GM12878 (cell line): ENCODE measurements around the gene TCIRG1. TPM values are rescaled to one million over a fixed set of nuclear protein-coding genes. Genes with fewer than 3 reads are reported as not detected.

Experiments
- ATAC-seq: fragments of 200-7000 bp; cut with Tn5 transposase; 3 replicates; pipeline ENCODE4 v1.9.1; 2020; ENCODE audit warnings: mild to moderate bottlenecking, moderate library complexity
- BruUV-seq: library from RNA; stranded (reverse); fragments of 400-500 nt; replicated peaks from 2 replicates; lab custom pipeline; 2021; lab: Mats Ljungman, UMichigan
- CTCF ChIA-PET: fragments of 300-600 bp; sonication (Branson Sonifier 250); formaldehyde crosslinking; extraction: SDS; loops from one replicate; lab custom pipeline; 2021; ENCODE audit warnings: inconsistent platforms; lab: Yijun Ruan, JAX
- POLR2A ChIA-PET: fragments of 350-600 bp; formaldehyde crosslinking; extraction: SDS; loops from one replicate; lab custom pipeline; 2021; ENCODE audit warnings: inconsistent platforms; lab: Charles Lee
- RAD21 ChIA-PET: fragments of 300-600 bp; sonication (Branson Sonifier 250); formaldehyde crosslinking; loops from one replicate; lab custom pipeline; 2023; ENCODE audit warnings: antibody characterized with exemption; ENCODE audit not compliant: unreplicated experiment; lab: Charles Lee
- SMC1A ChIA-PET: fragments of 300-600 bp; sonication (Branson Sonifier 250); formaldehyde crosslinking; loops from one replicate; lab custom pipeline; 2023; ENCODE audit not compliant: unreplicated experiment, uncharacterized antibody; lab: Charles Lee
- DNase-seq: peaks from one replicate; pipeline ENCODE4 v3.0.0-alpha.2; 2011; ENCODE audit warnings: low read depth, low spot score
- FAIRE-seq: peaks from 3 replicates; lab custom pipeline; 2011; peaks lifted over from hg19 to GRCh38; lab: Jason Lieb, UNC
- H2AFZ ChIP-seq: 2 replicates; pipeline ENCODE4 v1.6.0; 2011; ENCODE audit warnings: low read depth, low read length, control low read depth; ENCODE audit not compliant: control insufficient read depth
- H3K27ac ChIP-seq: 2 replicates; pipeline ENCODE4 v1.5.1; 2011; ENCODE audit warnings: control low read depth; ENCODE audit not compliant: control insufficient read depth, insufficient read depth
- H3K27me3 ChIP-seq, 2 experiments: replicated peaks in 1 of 2; 2 replicates each; pipeline versions ENCODE4 v1.6.0 to v1.6.1; 2011; ENCODE audit warnings: low read length in 1 of 2; ENCODE audit not compliant: control insufficient read depth in 2 of 2, insufficient read depth in 2 of 2
- H3K36me3 ChIP-seq, 2 experiments: 2 replicates each; pipeline ENCODE4 v1.5.1; 2011; ENCODE audit warnings: low read length in 1 of 2; ENCODE audit not compliant: control insufficient read depth in 2 of 2, insufficient read depth in 2 of 2
- H3K4me1 ChIP-seq: 2 replicates; pipeline ENCODE4 v1.6.1; 2011; ENCODE audit warnings: mild to moderate bottlenecking, low read length, moderate library complexity, mixed read lengths; ENCODE audit not compliant: control insufficient read depth, insufficient read depth
- H3K4me2 ChIP-seq: 2 replicates; pipeline ENCODE4 v1.6.0; 2011; ENCODE audit warnings: control low read depth; ENCODE audit not compliant: control insufficient read depth, insufficient read depth
- H3K4me3 ChIP-seq: fragments of 200-600 bp; sonication (generic); 2 replicates; pipeline ENCODE4 v1.5.1; 2016
- H3K79me2 ChIP-seq: 2 replicates; pipeline ENCODE4 v1.6.0; 2011; ENCODE audit warnings: low read length; ENCODE audit not compliant: control insufficient read depth, insufficient read depth
- H3K9ac ChIP-seq: 2 replicates; pipeline ENCODE4 v1.8.0; 2011; ENCODE audit warnings: low read length, control low read depth, mixed read lengths; ENCODE audit not compliant: control insufficient read depth, insufficient read depth
- H3K9me3 ChIP-seq: replicated peaks from 3 replicates; pipeline ENCODE4 v1.5.1; 2011; ENCODE audit warnings: mild to moderate bottlenecking, low read length; ENCODE audit not compliant: control insufficient read depth, insufficient read depth
- H4K20me1 ChIP-seq: 2 replicates; pipeline ENCODE4 v1.6.0; 2011; ENCODE audit not compliant: control insufficient read depth, insufficient read depth
- CREB1 ChIP-seq: IDR thresholded peaks from 2 replicates; pipeline ENCODE4 v1.6.1; 2012; ENCODE audit warnings: low read depth, mild to moderate bottlenecking, inconsistent platforms
- FOXM1 ChIP-seq: IDR thresholded peaks from 2 replicates; pipeline ENCODE4 v1.6.1; 2012; ENCODE audit warnings: low read depth, mild to moderate bottlenecking, inconsistent platforms, low read length, moderate library complexity
- HCFC1 ChIP-seq: fragments of 150-350 bp; IDR thresholded peaks from 2 replicates; pipeline ENCODE4 v1.6.1; 2014; ENCODE audit warnings: low read length
- HDAC2 ChIP-seq: fragments of 200-600 bp; sonication (generic); IDR thresholded peaks from 2 replicates; pipeline ENCODE4 v1.6.1; 2017
- IRF3 ChIP-seq: fragments of 450-650 bp; IDR thresholded peaks from 2 replicates; pipeline ENCODE4 v1.6.1; 2014; ENCODE audit warnings: mild to moderate bottlenecking
- NFYA ChIP-seq: IDR thresholded peaks from 2 replicates; pipeline ENCODE4 v1.6.1; 2011; ENCODE audit warnings: low read depth, mild to moderate bottlenecking, low read length, improper control_type of control experiment, borderline replicate concordance
- NKRF ChIP-seq: fragments of 450-650 bp; conservative IDR thresholded peaks from 2 replicates; pipeline ENCODE4 v1.6.1; 2017; ENCODE audit warnings: mild to moderate bottlenecking, moderate library complexity
- SREBF1 ChIP-seq: IDR thresholded peaks from 2 replicates; pipeline ENCODE4 v1.6.1; 2012; ENCODE audit warnings: mild to moderate bottlenecking, low read length
- YY1 ChIP-seq: IDR thresholded peaks from 2 replicates; pipeline ENCODE4 v1.6.1; 2011; ENCODE audit warnings: low read depth, mild to moderate bottlenecking, low read length
- ZNF274 ChIP-seq: IDR thresholded peaks from one replicate; pipeline ENCODE4 v1.8.0; 2011; ENCODE audit not compliant: insufficient read length, insufficient read depth
- WGBS: methylation state at CpG from one replicate; pipeline ENCODE4 v1.1.6; 2016; ENCODE audit warnings: low lambda C conversion rate; ENCODE audit not compliant: insufficient replicate concordance, insufficient coverage; ENCODE audit errors: missing lambda C conversion rate; 5-methylcytosine and 5-hydroxymethylcytosine counted together
- in situ Hi-C: fragments of 300-500 bp; cut with MboI; formaldehyde crosslinking; loops from 9 replicates; pipeline ENCODE4 v1.14.3; 2018; ENCODE audit warnings: mixed read lengths
- intact Hi-C: fragments of 100-400 bp; cut with micrococcal nuclease; formaldehyde crosslinking; loops from one replicate; pipeline ENCODE4 v1.14.2; 2022; ENCODE audit not compliant: unreplicated experiment
- polyA plus RNA-seq, 11 experiments: library from polyadenylated mRNA; depleted of rRNA in 4 of 11; unstranded in 6 of 11; stranded (reverse) in 5 of 11; fragments of >200 nt; fragmentation: Nextera tagmentation in 4 of 11; fragmentation: Illumina TruSeq in 1 of 11; extraction: Ambion mirVana in 4 of 11; extraction: Trizol in 1 of 11; gene quantifications; 1 replicate in 1 of 11; 2 replicates in 10 of 11; pipeline versions ENCODE4 v1.2.1 to v1.2.3, GENCODE V29; 2011 to 2016; ENCODE audit warnings: inconsistent platforms in 2 of 11, missing spikeins in 2 of 11, low read depth in 1 of 11
- total RNA-seq, 4 experiments: library from RNA; depleted of rRNA in 3 of 4; stranded (reverse); fragments of >200 nt in 3 of 4; fragmentation: Illumina TruSeq in 1 of 4; extraction: Trizol in 1 of 4; gene quantifications; 2 replicates each; pipeline versions ENCODE4 v1.2.1 to v1.2.3, GENCODE V29; 2013 to 2021
- TF ChIP-seq, protein P1 (sequence below): fragments of 450-650 bp; IDR thresholded peaks from 2 replicates; pipeline ENCODE4 v1.6.1; 2018; ENCODE audit warnings: borderline replicate concordance, mild to moderate bottlenecking; ENCODE audit not compliant: partially characterized antibody
- TF ChIP-seq, protein P2 (sequence below): IDR thresholded peaks from 2 replicates; pipeline ENCODE4 v1.6.1; 2012; ENCODE audit warnings: mild to moderate bottlenecking, low read depth, low read length

The TCIRG1 gene
- total and polyA plus RNA-seq, 10 of the 15 experiments (the other 5 are each of a cell fraction or from before 2014, with no cell fraction given), result 0.76 to 218 (median 87.4) TPM

GRCh38 chr11:68043349-68044144, 4.7 kb downstream of the TCIRG1 start:
- Histone ChIP-seq H4K20me1 (no peaks in the 10 kb centered on the region; the same call in 1 of the 2 replicates), H3K36me3 (peaks cover 5 to 28% of the 10 kb centered on the region in 2 experiments; a peak in 3 of 4 replicates), H3K4me1 (peaks cover 7% of the 10 kb centered on the region), H3K27me3 (no peaks in the 10 kb centered on the region), H3K9ac (no peak overlapping the region), H3K27ac (no peak overlapping the region), H2AFZ (no peak overlapping the region), H3K4me2 (no peak overlapping the region), H3K9me3 (no peaks in the 10 kb centered on the region), H3K79me2 (peaks cover 43% of the 10 kb centered on the region), H3K4me3 (no peak overlapping the region)
- ChIA-PET CTCF (no interaction called here), SMC1A (no interaction called here), RAD21 (no interaction called here), POLR2A (no interaction called here)
- WGBS, result 95% methylated on average over 34 of the region's 36 CpGs
- in situ Hi-C loops (no loop called here), intact Hi-C loops (no loop called here)
- no TSS peak for BruUV-seq
- FAIRE-seq (no peak), ATAC-seq (no peak), DNase-seq (no peak)
- TF ChIP-seq NKRF (no peak), SREBF1 (no peak), ZNF274 (no peak), CREB1 (no peak), NFYA (no peak), YY1 (no peak), FOXM1 (no peak), IRF3 (no peak), HDAC2 (no peak), HCFC1 (no peak)
- TF ChIP-seq, protein P1, sequence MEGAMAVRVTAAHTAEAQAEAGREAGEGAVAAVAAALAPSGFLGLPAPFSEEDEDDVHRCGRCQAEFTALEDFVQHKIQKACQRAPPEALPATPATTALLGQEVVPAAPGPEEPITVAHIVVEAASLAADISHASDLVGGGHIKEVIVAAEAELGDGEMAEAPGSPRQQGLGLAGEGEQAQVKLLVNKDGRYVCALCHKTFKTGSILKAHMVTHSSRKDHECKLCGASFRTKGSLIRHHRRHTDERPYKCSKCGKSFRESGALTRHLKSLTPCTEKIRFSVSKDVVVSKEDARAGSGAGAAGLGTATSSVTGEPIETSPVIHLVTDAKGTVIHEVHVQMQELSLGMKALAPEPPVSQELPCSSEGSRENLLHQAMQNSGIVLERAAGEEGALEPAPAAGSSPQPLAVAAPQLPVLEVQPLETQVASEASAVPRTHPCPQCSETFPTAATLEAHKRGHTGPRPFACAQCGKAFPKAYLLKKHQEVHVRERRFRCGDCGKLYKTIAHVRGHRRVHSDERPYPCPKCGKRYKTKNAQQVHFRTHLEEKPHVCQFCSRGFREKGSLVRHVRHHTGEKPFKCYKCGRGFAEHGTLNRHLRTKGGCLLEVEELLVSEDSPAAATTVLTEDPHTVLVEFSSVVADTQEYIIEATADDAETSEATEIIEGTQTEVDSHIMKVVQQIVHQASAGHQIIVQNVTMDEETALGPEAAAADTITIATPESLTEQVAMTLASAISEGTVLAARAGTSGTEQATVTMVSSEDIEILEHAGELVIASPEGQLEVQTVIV, result no peak
- TF ChIP-seq, protein P2, sequence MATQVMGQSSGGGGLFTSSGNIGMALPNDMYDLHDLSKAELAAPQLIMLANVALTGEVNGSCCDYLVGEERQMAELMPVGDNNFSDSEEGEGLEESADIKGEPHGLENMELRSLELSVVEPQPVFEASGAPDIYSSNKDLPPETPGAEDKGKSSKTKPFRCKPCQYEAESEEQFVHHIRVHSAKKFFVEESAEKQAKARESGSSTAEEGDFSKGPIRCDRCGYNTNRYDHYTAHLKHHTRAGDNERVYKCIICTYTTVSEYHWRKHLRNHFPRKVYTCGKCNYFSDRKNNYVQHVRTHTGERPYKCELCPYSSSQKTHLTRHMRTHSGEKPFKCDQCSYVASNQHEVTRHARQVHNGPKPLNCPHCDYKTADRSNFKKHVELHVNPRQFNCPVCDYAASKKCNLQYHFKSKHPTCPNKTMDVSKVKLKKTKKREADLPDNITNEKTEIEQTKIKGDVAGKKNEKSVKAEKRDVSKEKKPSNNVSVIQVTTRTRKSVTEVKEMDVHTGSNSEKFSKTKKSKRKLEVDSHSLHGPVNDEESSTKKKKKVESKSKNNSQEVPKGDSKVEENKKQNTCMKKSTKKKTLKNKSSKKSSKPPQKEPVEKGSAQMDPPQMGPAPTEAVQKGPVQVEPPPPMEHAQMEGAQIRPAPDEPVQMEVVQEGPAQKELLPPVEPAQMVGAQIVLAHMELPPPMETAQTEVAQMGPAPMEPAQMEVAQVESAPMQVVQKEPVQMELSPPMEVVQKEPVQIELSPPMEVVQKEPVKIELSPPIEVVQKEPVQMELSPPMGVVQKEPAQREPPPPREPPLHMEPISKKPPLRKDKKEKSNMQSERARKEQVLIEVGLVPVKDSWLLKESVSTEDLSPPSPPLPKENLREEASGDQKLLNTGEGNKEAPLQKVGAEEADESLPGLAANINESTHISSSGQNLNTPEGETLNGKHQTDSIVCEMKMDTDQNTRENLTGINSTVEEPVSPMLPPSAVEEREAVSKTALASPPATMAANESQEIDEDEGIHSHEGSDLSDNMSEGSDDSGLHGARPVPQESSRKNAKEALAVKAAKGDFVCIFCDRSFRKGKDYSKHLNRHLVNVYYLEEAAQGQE, result no peak
